Globus pallidus (tissue), 1 donor: ENCODE measurements around the gene ANKS1A.
"Not testable (repeated sequence)": the region's sequence is repeated elsewhere in the genome, so short reads cannot be mapped to it uniquely, and the experiment has no call there.

ENCODE experiments used
- DNase-seq: peaks from one replicate; pipeline ENCODE4 v3.0.0-alpha.2; 2015; ENCODE audit warnings: low spot score

The ANKS1A gene

GRCh38 chr6:35106061-35106460, 217.0 kb downstream of the ANKS1A start:
- not testable (repeated sequence) for DNase-seq

- DNase-seq, result not testable (repeated sequence)
Observed at GRCh38 chr6:35107208-35107607, 218.2 kb downstream of the ANKS1A start.

- not testable (repeated sequence) for DNase-seq
Observed at GRCh38 chr6:35107761-35108160, 218.7 kb downstream of the ANKS1A start.

GRCh38 chr6:35108309-35108885, 219.3 kb downstream of the ANKS1A start:
- no peak for DNase-seq

DNA sequence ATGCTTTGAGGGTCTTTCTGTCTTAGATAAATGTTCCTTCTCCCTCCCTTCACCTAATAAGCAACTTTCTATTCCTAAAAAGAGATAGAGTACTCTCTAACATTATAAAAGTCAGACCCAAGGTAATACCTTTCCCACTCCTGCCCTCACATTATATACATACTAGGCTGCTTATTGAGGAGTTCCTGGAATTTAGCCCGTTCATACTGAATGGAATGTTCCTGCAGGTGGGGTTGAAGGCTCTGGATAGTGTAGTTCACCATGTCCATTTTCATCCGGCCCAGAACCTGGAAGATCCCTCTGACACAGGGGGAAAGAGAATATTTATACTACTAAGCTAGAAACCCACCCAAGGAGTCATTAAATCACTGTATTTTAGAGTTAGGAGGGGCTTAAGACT, 231.7 kb downstream of the ANKS1A start:
- no peak for DNase-seq

DNA sequence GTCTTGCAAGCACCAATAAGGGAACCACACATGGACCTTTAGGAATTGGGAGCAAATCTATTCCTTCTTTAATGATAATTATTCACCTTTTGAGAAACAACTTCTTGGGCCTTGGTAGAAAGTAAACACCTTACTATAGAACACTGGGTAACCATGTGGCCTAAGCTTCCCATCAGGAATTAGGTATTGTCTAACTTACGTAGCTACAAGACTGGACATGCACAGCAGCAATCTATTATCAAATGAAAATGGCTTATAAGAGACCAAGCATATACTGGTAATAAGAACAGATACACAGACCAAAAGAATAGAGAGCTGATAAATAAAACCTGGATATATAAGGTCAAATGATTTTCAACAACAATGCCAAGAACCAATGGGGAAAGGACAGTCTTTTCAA, 235.3 kb downstream of the ANKS1A start:
- no peak for DNase-seq

DNA sequence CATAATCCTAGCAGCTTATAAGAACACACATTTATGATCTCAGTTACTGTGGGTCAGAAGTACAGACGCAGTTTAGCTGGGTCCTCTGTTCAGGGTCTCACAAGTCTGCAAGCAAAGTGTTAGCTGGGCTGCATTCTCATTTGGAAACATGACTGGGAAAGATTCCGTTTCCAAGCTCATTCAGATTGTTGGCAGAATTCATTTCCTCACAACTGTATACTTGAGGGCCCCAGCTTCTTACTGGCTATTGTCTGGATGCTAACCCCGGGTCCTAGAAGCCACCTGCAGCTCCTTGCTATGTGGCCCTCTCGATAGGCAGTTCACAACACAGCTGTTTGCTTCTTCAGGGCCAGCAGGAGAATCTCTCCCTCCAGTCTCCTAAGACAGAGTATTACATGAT, 239.0 kb downstream of the ANKS1A start:
- DNase-seq, result no peak

DNA sequence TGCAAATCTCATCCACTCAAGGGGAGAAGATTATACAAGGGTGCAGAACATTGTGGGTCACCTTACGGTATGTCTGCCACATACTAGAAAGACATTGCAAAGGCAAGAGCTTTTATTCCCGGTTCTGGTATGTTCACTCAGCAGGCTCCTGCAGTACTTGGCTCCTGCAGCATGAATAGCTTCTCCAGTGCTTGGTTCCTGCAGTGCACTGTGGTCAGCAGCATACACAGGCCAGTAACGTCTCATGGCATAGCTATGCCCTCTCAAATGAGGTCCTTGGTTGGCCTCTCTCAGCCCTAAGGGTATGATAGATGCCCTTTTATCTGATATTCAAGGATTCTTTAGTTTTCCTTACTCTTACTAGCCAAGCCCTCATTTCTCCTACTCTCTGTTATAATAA, 239.4 kb downstream of the ANKS1A start:
- DNase-seq, result no peak

GRCh38 chr6:35136185-35136584, 247.1 kb downstream of the ANKS1A start:
- DNase-seq, result no peak

DNA sequence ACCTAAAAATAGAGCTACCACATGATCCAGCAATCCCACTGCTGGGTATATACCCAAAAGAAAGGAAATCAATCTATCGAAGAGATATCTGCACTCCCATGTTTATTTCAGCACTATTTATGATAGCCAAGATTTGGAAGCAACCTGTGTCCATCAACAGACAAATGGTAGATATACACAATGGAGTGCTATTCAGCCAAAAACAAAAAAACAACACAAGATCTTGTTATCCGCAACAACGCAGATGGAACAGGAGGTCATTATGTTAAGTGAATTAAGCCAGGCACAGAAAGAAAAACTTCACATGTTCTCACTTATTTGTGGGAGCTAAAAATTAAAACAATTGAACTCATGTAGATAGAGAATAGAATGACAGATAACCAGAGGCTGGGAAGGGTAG, 249.1 kb downstream of the ANKS1A start:
- not testable (repeated sequence) for DNase-seq

DNA sequence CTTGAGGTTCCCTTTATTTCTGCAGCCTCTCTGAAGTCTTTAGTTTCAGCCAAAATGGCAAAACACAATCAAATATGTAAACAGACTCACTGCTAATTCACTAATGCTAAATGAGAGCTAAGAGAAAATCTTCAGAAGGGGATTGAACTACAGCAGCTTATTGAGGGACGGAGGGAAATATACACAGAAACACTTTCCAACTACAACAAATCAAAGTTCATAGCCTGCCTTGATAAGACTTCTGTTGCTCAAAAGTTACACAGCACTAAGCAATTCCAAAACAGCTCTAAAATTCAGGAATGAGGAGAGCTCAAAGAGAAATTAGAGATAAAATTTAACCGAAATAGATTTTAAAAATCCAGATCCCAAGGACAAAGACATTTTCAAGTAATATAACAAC, 250.4 kb downstream of the ANKS1A start:
- DNase-seq, result no peak

DNA sequence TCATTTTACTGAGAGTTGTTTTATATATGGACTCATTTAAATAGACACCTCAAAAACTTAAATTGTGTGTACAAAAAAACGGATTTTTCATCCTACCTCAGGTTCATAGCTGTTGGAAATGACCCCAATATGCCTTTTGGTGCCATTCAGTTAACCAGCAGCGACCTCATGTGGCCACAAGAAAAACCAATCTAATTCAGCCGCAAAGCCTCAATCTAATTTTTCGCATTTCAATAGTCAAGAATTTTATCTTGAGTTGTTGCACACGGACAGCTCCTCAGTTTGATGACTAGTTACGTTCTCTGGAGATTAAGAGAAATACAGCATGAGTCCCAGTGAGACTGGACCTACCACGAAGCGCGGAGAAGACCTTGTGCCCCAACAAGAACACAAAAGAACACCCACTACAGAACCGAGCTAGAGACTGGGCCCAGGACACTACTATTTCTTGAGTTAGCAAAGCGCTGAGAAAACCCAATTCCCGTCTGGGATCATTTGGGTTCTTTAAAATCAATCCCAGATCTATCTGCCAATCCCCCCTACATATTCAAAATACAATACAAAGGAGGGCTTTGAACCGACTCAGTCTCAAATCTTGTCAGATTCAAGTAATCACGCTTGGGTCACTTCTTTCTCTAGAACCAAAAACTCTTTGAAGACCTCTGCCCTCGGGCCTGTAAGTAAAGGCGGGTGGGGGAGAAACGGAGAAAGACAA, 251.0 kb downstream of the ANKS1A start:
- DNase-seq, result peak; percentile 77

- DNase-seq, result no peak
Observed at GRCh38 chr6:35140639-35141006, 251.6 kb downstream of the ANKS1A start.
